Loucy (cell line): Measurements from ENCODE around the gene CUL4B.

Experiments
- CTCF ChIP-seq: fragments of 200-600 bp; sonication (generic); conservative IDR thresholded peaks from 2 replicates; pipeline ENCODE4 v1.5.1; 2014; ENCODE audit warnings: mild to moderate bottlenecking, antibody characterized with exemption, low read length
- EZH2phosphoT487 ChIP-seq: fragments of 200-600 bp; IDR thresholded peaks from 2 replicates; pipeline ENCODE4 v1.6.1; 2018; ENCODE audit warnings: antibody characterized with exemption, mild to moderate bottlenecking, moderate library complexity, borderline replicate concordance

DNA sequence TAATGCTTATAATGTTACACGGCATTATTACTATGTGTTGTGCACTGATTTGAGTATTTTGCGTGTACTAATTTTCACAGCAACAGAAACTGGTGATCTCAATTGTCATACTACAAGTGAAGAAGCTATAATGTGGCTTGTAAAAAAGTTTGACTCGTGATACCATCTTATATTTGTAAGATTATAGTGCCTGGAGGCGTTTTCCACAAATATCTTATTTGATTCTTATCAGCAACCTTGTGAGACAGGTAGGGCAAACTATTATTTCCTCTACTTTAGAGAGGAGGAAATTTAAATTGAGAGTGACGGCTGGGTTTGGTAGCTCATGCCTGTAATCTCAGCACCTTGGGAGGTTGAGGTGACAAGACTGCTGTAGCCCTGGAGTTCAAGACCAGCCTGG is 4.5 kb downstream of the CUL4B start:
- TF ChIP-seq CTCF (no peak), EZH2phosphoT487 (no peak)
